Fibroblast of lung (primary cell): ENCODE measurements around the gene GIMD1.

Experiments
- EZH2 ChIP-seq: IDR thresholded peaks from 2 replicates; pipeline ENCODE4 v1.5.1; 2012; ENCODE audit warnings: low read length, control low read depth, mild to moderate bottlenecking; ENCODE audit errors: missing control alignments
- TF ChIP-seq, protein P1 (sequence below), 2 donors: IDR thresholded peaks in 1 of 2; conservative IDR thresholded peaks in 1 of 2; 1 replicate in 1 of 2; 2 replicates in 1 of 2; pipeline ENCODE4 v1.5.1; 2011 to 2012; ENCODE audit warnings: low read length in 2 of 2, control low read depth in 1 of 2, inconsistent platforms in 1 of 2, low read depth in 1 of 2, mild to moderate bottlenecking in 1 of 2

GRCh38 chr4:106370214-106370613 lies 1.6 kb upstream of the GIMD1 start:
- TF ChIP-seq, protein P1, sequence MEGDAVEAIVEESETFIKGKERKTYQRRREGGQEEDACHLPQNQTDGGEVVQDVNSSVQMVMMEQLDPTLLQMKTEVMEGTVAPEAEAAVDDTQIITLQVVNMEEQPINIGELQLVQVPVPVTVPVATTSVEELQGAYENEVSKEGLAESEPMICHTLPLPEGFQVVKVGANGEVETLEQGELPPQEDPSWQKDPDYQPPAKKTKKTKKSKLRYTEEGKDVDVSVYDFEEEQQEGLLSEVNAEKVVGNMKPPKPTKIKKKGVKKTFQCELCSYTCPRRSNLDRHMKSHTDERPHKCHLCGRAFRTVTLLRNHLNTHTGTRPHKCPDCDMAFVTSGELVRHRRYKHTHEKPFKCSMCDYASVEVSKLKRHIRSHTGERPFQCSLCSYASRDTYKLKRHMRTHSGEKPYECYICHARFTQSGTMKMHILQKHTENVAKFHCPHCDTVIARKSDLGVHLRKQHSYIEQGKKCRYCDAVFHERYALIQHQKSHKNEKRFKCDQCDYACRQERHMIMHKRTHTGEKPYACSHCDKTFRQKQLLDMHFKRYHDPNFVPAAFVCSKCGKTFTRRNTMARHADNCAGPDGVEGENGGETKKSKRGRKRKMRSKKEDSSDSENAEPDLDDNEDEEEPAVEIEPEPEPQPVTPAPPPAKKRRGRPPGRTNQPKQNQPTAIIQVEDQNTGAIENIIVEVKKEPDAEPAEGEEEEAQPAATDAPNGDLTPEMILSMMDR (conservative IDR thresholded peaks at IDR 0.05 in 1 of 2, IDR thresholded peaks at IDR 0.05 in 1 of 2; ENCODE audit: low read depth in 1 of 2, low read length in 2 of 2): no peak
- no peak for TF ChIP-seq EZH2
